Endothelial cell (in vitro differentiated cells): ENCODE results near the gene MYO1E. TPM values are rescaled to one million over a fixed set of nuclear protein-coding genes. Genes with fewer than 3 reads are reported as not detected.
A peak's percentile ranks its signal among the peaks of the same experiment; 100 is the strongest.

ENCODE experiments used
- DNase-seq: peaks from one replicate; pipeline ENCODE4 v3.0.0; 2021; ENCODE audit warnings: low spot score
- H3K27ac Mint-ChIP-seq: one replicate; pipeline ENCODE4 v1.8.0; 2021; ENCODE audit warnings: mixed read lengths, inconsistent platforms; ENCODE audit not compliant: unreplicated experiment
- H3K27me3 Mint-ChIP-seq: one replicate; pipeline ENCODE4 v1.8.0; 2021; ENCODE audit warnings: mild to moderate bottlenecking, moderate library complexity, mixed read lengths, inconsistent platforms; ENCODE audit not compliant: unreplicated experiment
- H3K36me3 Mint-ChIP-seq: one replicate; pipeline ENCODE4 v1.8.0; 2021; ENCODE audit warnings: mild to moderate bottlenecking, low read depth, mixed read lengths, inconsistent platforms; ENCODE audit not compliant: unreplicated experiment
- H3K4me1 Mint-ChIP-seq: one replicate; pipeline ENCODE4 v1.8.0; 2021; ENCODE audit warnings: mild to moderate bottlenecking, mixed read lengths, inconsistent platforms; ENCODE audit not compliant: unreplicated experiment
- H3K4me3 Mint-ChIP-seq: one replicate; pipeline ENCODE4 v1.8.0; 2021; ENCODE audit warnings: mild to moderate bottlenecking, mixed read lengths, inconsistent platforms; ENCODE audit not compliant: unreplicated experiment
- H3K9me3 Mint-ChIP-seq: one replicate; pipeline ENCODE4 v1.8.0; 2021; ENCODE audit warnings: mixed read lengths, inconsistent platforms; ENCODE audit not compliant: unreplicated experiment
- CTCF ChIP-seq: fragments of 200-600 bp; sonication (generic); IDR thresholded peaks from one replicate; pipeline ENCODE4 v1.5.0; 2021; ENCODE audit warnings: antibody characterized with exemption; ENCODE audit not compliant: unreplicated experiment
- total RNA-seq: library from RNA; stranded (reverse); fragmentation: NEBNext Ultra II Directional; extraction: Animal tissue kit (Norgen Biotek cat#: 25700); gene quantifications from one replicate; pipeline ENCODE4 v1.2.1, GENCODE V29; 2021; ENCODE audit not compliant: unreplicated experiment

Gene MYO1E
- total RNA-seq, 1 donor from 2014 or later: 146 TPM

DNA sequence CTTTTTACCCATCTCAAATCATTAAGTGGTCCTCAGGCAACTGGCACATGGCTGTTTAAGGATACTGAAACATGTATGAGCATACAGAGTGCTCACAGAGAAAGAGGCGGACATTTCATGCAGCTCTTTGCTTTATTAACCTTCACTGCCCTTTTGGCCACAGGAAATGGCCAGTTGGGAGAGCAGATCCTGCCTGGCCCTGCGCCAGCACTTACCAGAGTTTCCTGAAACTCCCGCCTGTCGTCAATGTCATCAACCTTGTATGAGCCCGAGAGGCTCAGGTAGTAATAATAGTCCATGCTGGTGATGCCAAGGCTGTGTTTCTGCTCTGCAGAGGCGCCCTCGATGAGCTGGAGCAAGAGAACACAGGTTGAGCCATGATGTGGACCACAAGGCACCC is 148.2 kb downstream of the MYO1E start:
- DNase-seq: no peak
- no peak overlapping the region for H3K27ac Mint-ChIP-seq
- H3K4me1 Mint-ChIP-seq: peaks cover 24% of the 10 kb centered on the region
- peaks cover 36% of the 10 kb centered on the region for H3K36me3 Mint-ChIP-seq
- no peaks in the 10 kb centered on the region for H3K27me3 Mint-ChIP-seq
- no peaks in the 10 kb centered on the region for H3K9me3 Mint-ChIP-seq
- no peak for TF ChIP-seq CTCF
- no peak overlapping the region for H3K4me3 Mint-ChIP-seq

- Mint-ChIP-seq H3K27ac (peak overlapping the region; percentile 2), H3K36me3 (peaks cover 36% of the 10 kb centered on the region)
- no peak for DNase-seq
These were observed 148.9 kb downstream of the MYO1E start for GRCh38 chr15:59223736-59224135.

DNA sequence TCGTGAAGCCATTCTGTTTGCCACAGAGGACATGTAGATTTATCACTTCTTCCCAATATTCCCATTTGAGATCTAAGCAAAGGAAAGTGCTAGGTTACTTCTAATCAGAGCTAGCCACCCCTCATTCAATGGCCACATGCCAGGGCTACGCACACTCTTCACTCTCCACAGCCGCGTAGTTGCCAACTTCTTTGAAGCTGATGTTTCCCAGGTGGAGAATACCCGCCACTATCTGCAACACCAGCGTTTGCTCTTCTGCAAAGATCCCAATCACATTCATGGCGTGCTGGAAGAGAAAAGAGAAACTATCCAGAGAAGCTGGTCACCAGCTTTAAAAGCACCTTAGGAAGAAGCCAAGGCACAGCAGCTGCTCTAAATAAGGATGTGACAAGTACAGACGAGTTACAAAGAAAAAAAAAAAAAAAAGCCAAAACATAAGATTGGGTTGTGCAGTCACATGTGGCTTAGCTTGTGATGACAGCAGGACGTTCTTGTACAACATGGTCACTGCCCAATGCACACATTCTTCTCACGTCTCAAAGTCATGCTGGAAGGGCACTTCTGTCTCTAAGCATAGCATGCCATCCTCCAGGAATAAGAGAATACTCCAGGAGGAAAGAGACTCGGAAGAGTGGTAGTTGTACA is 149.6 kb downstream of the MYO1E start:
- no peak for TF ChIP-seq CTCF
- H3K9me3 Mint-ChIP-seq: no peaks in the 10 kb centered on the region
- H3K36me3 Mint-ChIP-seq: peaks cover 43% of the 10 kb centered on the region
- DNase-seq: no peak
- H3K4me3 Mint-ChIP-seq: no peak overlapping the region
- no peaks in the 10 kb centered on the region for H3K27me3 Mint-ChIP-seq
- H3K27ac Mint-ChIP-seq: no peak overlapping the region
- peaks cover 24% of the 10 kb centered on the region for H3K4me1 Mint-ChIP-seq

More at GRCh38 chr15:59223736-59224135, 148.9 kb downstream of the MYO1E start:
- H3K9me3 Mint-ChIP-seq: no peaks in the 10 kb centered on the region
- H3K4me3 Mint-ChIP-seq: no peak overlapping the region
- peaks cover 24% of the 10 kb centered on the region for H3K4me1 Mint-ChIP-seq
- no peak for TF ChIP-seq CTCF
- no peaks in the 10 kb centered on the region for H3K27me3 Mint-ChIP-seq

DNA sequence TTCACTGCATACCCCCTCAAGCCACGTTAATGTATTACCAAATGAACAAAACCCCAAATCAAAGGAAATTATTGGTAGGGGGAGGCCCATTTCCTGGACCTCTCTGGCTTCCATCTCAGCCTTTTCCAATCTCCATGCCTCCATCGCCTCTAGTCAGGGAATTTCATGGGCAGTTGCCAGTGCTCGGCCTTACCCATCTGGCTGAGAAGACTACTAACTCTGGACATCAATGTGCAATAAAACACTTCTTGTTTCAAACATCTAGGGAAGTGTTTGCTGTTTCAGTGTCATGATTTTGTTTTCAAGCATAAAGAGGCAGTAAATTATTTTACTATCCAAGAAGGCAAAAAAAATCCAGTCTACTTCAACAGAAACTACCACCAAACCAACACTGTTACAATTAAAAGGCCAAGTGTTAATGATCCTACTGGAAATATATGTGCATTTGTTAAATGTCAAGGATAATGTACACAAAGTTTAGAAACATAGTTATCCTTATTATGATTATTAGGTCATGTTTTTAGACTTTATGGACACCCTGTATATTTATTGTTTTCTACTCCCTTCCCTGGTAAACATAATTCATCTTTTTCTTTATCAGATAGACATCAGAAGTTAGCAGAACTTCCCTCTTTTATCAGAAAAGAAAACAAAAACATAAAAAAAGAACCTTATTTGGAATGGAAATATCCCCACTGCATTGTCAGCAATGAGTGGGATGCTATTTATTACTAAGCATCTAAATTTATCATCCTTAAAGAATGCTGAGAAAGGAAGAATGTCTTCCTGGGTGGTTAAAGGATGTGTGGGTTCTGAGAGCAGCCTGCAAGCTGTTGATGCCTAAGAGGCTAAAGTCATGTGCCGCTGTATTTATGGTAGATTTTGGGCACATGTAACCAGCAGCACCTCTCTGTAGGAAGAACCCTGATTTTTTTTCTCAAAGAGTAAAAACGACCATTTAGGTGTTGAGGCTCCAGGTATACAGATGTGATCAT is 150.9 kb downstream of the MYO1E start:
- H3K27ac Mint-ChIP-seq: no peak overlapping the region
- no peak for TF ChIP-seq CTCF
- H3K4me3 Mint-ChIP-seq: no peak overlapping the region
- H3K36me3 Mint-ChIP-seq: peaks cover 43% of the 10 kb centered on the region
- peaks cover 13% of the 10 kb centered on the region for H3K4me1 Mint-ChIP-seq
- DNase-seq: no peak
- no peaks in the 10 kb centered on the region for H3K9me3 Mint-ChIP-seq
- no peaks in the 10 kb centered on the region for H3K27me3 Mint-ChIP-seq
